ENCODE measurements around the gene PIP5K1C.

Gene PIP5K1C

GRCh38 chr19:3678188-3678587 lies 22.1 kb downstream of the PIP5K1C start:
- H3K27me3 ChIP-seq (ENCODE audit: control insufficient read depth in 1 of 2, insufficient read depth in 1 of 2, low read length in 2 of 2) = no peaks in the 10 kb centered on the region
- peaks cover 25% of the 10 kb centered on the region for H3K79me1 ChIP-seq (replicated peaks; ENCODE audit: low read length, poor library complexity, severe bottlenecking)
- H3K4me1 ChIP-seq (ENCODE audit: control insufficient read depth, insufficient read depth, low read depth, low read length) = peaks cover 55% of the 10 kb centered on the region
- no peak overlapping the region for H2BK5ac ChIP-seq (ENCODE audit: low read depth, low read length, poor library complexity, severe bottlenecking)
- no peak overlapping the region for H2BK15ac ChIP-seq (ENCODE audit: low read depth, poor library complexity, severe bottlenecking)
- no peak overlapping the region for H3K4me2 ChIP-seq (ENCODE audit: low read length, poor library complexity, severe bottlenecking)
- H3K18ac ChIP-seq (ENCODE audit: low read depth in 1 of 2, low read length in 2 of 2) = no peak overlapping the region
- 98% methylated on average over 3 of the region's 3 CpGs for whole genome bisulfite sequencing
- DNase-seq = no peak
- H3K4ac ChIP-seq (ENCODE audit: low read depth in 1 of 2, low read length in 2 of 2) = no peak overlapping the region
- H2BK12ac ChIP-seq (ENCODE audit: low read length in 2 of 2) = no peak overlapping the region
- peaks cover 5 to 53% of the 10 kb centered on the region in 2 experiments for H3K36me3 ChIP-seq (ENCODE audit: control insufficient read depth in 1 of 2, insufficient read depth in 2 of 2, low read depth in 1 of 2, low read length in 2 of 2)
- no peaks in the 10 kb centered on the region for H3K9me3 ChIP-seq (ENCODE audit: control insufficient read depth, low read length)
- no peak overlapping the region for H4K91ac ChIP-seq (ENCODE audit: low read length)
- H3K14ac ChIP-seq (ENCODE audit: low read length in 2 of 2) = no peak overlapping the region
- no peak overlapping the region for H2AFZ ChIP-seq (ENCODE audit: low read depth, low read length)
- no peak overlapping the region for H3K23ac ChIP-seq (ENCODE audit: low read length in 2 of 2)
- no peak overlapping the region for H3K9ac ChIP-seq (ENCODE audit: low read length)
- H3K27ac ChIP-seq (ENCODE audit: low read length, poor library complexity, severe bottlenecking) = no peak overlapping the region
- H2BK120ac ChIP-seq (ENCODE audit: low read depth, low read length) = no peak overlapping the region
- no peak overlapping the region for H2AK5ac ChIP-seq (ENCODE audit: low read length, severe bottlenecking)
- no peak overlapping the region for H4K8ac ChIP-seq (ENCODE audit: low read length)
- no peak overlapping the region for H3K4me3 ChIP-seq (ENCODE audit: insufficient read depth in 1 of 2, low read depth in 1 of 2, low read length in 2 of 2)

GRCh38 chr19:3674784-3675543 lies 25.3 kb downstream of the PIP5K1C start:
- no peak overlapping the region for H2BK5ac ChIP-seq (ENCODE audit: low read depth, low read length, poor library complexity, severe bottlenecking)
- H3K27ac ChIP-seq (ENCODE audit: low read length, poor library complexity, severe bottlenecking) = no peak overlapping the region
- no peak overlapping the region for H2AFZ ChIP-seq (ENCODE audit: low read depth, low read length)
- H2BK15ac ChIP-seq (ENCODE audit: low read depth, poor library complexity, severe bottlenecking) = no peak overlapping the region
- H3K4me1 ChIP-seq (ENCODE audit: control insufficient read depth, insufficient read depth, low read depth, low read length) = peaks cover 61% of the 10 kb centered on the region
- no peak overlapping the region for H3K23ac ChIP-seq (ENCODE audit: low read length in 2 of 2)
- H3K14ac ChIP-seq (ENCODE audit: low read length in 2 of 2) = no peak overlapping the region
- no peak overlapping the region for H3K4ac ChIP-seq (ENCODE audit: low read depth in 1 of 2, low read length in 2 of 2)
- H3K9me3 ChIP-seq (ENCODE audit: control insufficient read depth, low read length) = no peaks in the 10 kb centered on the region
- no peak overlapping the region for H3K4me3 ChIP-seq (ENCODE audit: insufficient read depth in 1 of 2, low read depth in 1 of 2, low read length in 2 of 2)
- DNase-seq = no peak
- 87% methylated on average over 11 of the region's 13 CpGs for WGBS
- H2BK12ac ChIP-seq (ENCODE audit: low read length in 2 of 2) = no peak overlapping the region
- H3K27me3 ChIP-seq (ENCODE audit: control insufficient read depth in 1 of 2, insufficient read depth in 1 of 2, low read length in 2 of 2) = no peaks in the 10 kb centered on the region
- no peak overlapping the region for H3K4me2 ChIP-seq (ENCODE audit: low read length, poor library complexity, severe bottlenecking)
- H3K18ac ChIP-seq (ENCODE audit: low read depth in 1 of 2, low read length in 2 of 2) = no peak overlapping the region
- peak overlapping the region; percentile 35 for H2AK5ac ChIP-seq (ENCODE audit: low read length, severe bottlenecking)
- H4K8ac ChIP-seq (ENCODE audit: low read length) = no peak overlapping the region
- peaks cover 24% of the 10 kb centered on the region for H3K79me1 ChIP-seq (replicated peaks; ENCODE audit: low read length, poor library complexity, severe bottlenecking)
- H2BK120ac ChIP-seq (ENCODE audit: low read depth, low read length) = no peak overlapping the region
- H4K91ac ChIP-seq (ENCODE audit: low read length) = no peak overlapping the region
- H3K9ac ChIP-seq (ENCODE audit: low read length) = no peak overlapping the region
- H3K36me3 ChIP-seq (ENCODE audit: control insufficient read depth in 1 of 2, insufficient read depth in 2 of 2, low read depth in 1 of 2, low read length in 2 of 2) = peaks cover 2 to 49% of the 10 kb centered on the region in 2 experiments

DNA sequence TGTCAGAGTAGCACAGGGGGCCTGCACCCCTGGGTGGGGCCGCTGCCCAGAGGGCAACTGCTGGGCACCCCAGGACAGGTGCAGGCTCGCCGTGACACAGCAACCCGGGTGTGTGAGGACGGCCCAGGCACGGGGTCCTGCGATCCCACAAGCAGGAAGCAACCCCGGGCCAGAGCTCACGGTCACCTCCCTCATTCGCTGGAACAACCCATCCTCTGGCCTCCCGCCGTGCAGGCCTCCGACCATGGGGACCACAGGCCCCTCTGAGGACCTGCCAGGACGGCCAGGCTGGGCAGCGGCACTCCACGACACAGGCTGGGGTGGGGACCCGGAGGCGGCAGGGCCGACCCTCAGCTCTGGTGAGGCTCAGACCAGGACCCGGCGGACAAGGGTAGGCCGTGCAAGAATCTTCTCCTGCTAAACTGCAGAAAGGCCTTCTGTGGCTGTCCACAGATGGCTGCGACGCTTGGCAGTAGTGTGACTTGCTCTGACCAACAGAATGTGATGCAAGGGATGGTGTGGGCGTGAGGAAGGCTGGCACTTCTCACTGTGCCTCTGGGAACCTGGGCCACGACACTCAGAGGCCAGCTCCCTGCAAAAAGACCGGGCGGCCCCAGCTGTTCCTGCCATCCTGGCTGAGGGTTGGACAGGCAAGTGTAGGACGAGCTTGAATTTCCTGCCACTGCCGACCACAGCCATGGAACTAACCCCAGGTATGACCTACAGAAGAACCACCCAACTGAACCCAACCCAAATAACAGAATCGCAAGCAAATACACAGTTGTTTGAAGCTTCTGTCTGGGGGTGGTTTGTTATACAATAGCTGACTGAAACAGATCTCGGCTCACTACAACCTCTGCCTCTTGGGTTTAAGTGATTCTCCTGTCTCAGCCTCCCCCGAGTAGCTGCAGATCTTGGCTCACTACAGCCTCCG lies 26.5 kb downstream of the PIP5K1C start:
- Histone ChIP-seq H2BK120ac (ENCODE audit: low read depth, low read length) (no peak overlapping the region), H3K4me1 (ENCODE audit: control insufficient read depth, insufficient read depth, low read depth, low read length) (peaks cover 67% of the 10 kb centered on the region), H2BK5ac (ENCODE audit: low read depth, low read length, poor library complexity, severe bottlenecking) (no peak overlapping the region), H3K36me3 (ENCODE audit: control insufficient read depth in 1 of 2, insufficient read depth in 2 of 2, low read depth in 1 of 2, low read length in 2 of 2) (peaks cover 0 to 44% of the 10 kb centered on the region in 2 experiments), H3K14ac (ENCODE audit: low read length in 2 of 2) (peak overlapping the region in 1 of 2 experiments; percentile 18), H3K23ac (ENCODE audit: low read length in 2 of 2) (no peak overlapping the region), H3K27me3 (ENCODE audit: control insufficient read depth in 1 of 2, insufficient read depth in 1 of 2, low read length in 2 of 2) (no peaks in the 10 kb centered on the region), H4K91ac (ENCODE audit: low read length) (peak overlapping the region; percentile 41), H3K9ac (ENCODE audit: low read length) (no peak overlapping the region), H3K4me2 (ENCODE audit: low read length, poor library complexity, severe bottlenecking) (no peak overlapping the region), H3K4ac (ENCODE audit: low read depth in 1 of 2, low read length in 2 of 2) (no peak overlapping the region), H3K9me3 (ENCODE audit: control insufficient read depth, low read length) (no peaks in the 10 kb centered on the region), H3K18ac (ENCODE audit: low read depth in 1 of 2, low read length in 2 of 2) (no peak overlapping the region), H2AFZ (ENCODE audit: low read depth, low read length) (no peak overlapping the region), H2BK15ac (ENCODE audit: low read depth, poor library complexity, severe bottlenecking) (no peak overlapping the region), H2BK12ac (ENCODE audit: low read length in 2 of 2) (no peak overlapping the region), H2AK5ac (ENCODE audit: low read length, severe bottlenecking) (no peak overlapping the region), H4K8ac (ENCODE audit: low read length) (no peak overlapping the region), H3K4me3 (ENCODE audit: insufficient read depth in 1 of 2, low read depth in 1 of 2, low read length in 2 of 2) (no peak overlapping the region), H3K79me1 (replicated peaks; ENCODE audit: low read length, poor library complexity, severe bottlenecking) (peaks cover 15% of the 10 kb centered on the region), H3K27ac (ENCODE audit: low read length, poor library complexity, severe bottlenecking) (no peak overlapping the region)
- 94% methylated on average over 32 of the region's 34 CpGs for WGBS
- DNase-seq = no peak

DNA sequence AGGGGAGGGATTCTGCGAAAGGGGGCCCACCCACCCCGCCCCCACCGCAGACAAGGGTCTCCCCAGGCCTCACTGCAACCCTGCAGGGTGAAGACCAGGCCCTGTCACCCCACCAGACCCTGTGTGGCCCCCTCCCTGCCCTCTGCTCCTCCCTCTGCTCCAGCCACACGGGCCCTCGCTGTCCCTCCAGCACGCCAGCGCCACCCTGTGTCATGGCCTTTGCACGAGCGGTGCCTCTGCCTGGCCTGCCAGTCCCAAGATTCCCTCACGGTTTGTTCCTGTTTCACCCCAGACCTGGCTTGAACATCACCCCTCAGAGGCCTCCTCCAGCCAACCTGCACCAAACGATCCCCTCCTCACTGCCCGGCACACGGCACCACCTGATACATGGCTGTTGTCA lies 27.3 kb downstream of the PIP5K1C start:
- Histone ChIP-seq H3K23ac (ENCODE audit: low read length in 2 of 2) (no peak overlapping the region), H3K4me1 (ENCODE audit: control insufficient read depth, insufficient read depth, low read depth, low read length) (peaks cover 74% of the 10 kb centered on the region), H2BK5ac (ENCODE audit: low read depth, low read length, poor library complexity, severe bottlenecking) (no peak overlapping the region), H2BK15ac (ENCODE audit: low read depth, poor library complexity, severe bottlenecking) (peak overlapping the region; percentile 35), H2BK12ac (ENCODE audit: low read length in 2 of 2) (no peak overlapping the region), H3K27me3 (ENCODE audit: control insufficient read depth in 1 of 2, insufficient read depth in 1 of 2, low read length in 2 of 2) (no peaks in the 10 kb centered on the region), H3K9me3 (ENCODE audit: control insufficient read depth, low read length) (no peaks in the 10 kb centered on the region), H3K18ac (ENCODE audit: low read depth in 1 of 2, low read length in 2 of 2) (no peak overlapping the region), H2AFZ (ENCODE audit: low read depth, low read length) (no peak overlapping the region), H3K36me3 (ENCODE audit: control insufficient read depth in 1 of 2, insufficient read depth in 2 of 2, low read depth in 1 of 2, low read length in 2 of 2) (peaks cover 0 to 45% of the 10 kb centered on the region in 2 experiments), H3K79me1 (replicated peaks; ENCODE audit: low read length, poor library complexity, severe bottlenecking) (peaks cover 14% of the 10 kb centered on the region), H3K4me2 (ENCODE audit: low read length, poor library complexity, severe bottlenecking) (no peak overlapping the region), H2BK120ac (ENCODE audit: low read depth, low read length) (no peak overlapping the region), H4K8ac (ENCODE audit: low read length) (no peak overlapping the region), H2AK5ac (ENCODE audit: low read length, severe bottlenecking) (no peak overlapping the region), H3K27ac (ENCODE audit: low read length, poor library complexity, severe bottlenecking) (no peak overlapping the region), H3K14ac (ENCODE audit: low read length in 2 of 2) (peak overlapping the region in 1 of 2 experiments; percentile 18), H3K4ac (ENCODE audit: low read depth in 1 of 2, low read length in 2 of 2) (no peak overlapping the region), H3K4me3 (ENCODE audit: insufficient read depth in 1 of 2, low read depth in 1 of 2, low read length in 2 of 2) (no peak overlapping the region), H4K91ac (ENCODE audit: low read length) (no peak overlapping the region), H3K9ac (ENCODE audit: low read length) (no peak overlapping the region)
- WGBS = 91% methylated on average over 10 of the region's 13 CpGs
- no peak for DNase-seq

Measured in mesenchymal stem cell (in vitro differentiated cells and primary cell).